Measurements from ENCODE around the gene PVRIG. TPM values are rescaled to one million over a fixed set of nuclear protein-coding genes. Genes with fewer than 3 reads are reported as not detected.
"Not testable (repeated sequence)": the region's sequence is repeated elsewhere in the genome, so short reads cannot be mapped to it uniquely, and the experiment has no call there.

Gene PVRIG
- total RNA-seq, 1 donor: not detected

DNA sequence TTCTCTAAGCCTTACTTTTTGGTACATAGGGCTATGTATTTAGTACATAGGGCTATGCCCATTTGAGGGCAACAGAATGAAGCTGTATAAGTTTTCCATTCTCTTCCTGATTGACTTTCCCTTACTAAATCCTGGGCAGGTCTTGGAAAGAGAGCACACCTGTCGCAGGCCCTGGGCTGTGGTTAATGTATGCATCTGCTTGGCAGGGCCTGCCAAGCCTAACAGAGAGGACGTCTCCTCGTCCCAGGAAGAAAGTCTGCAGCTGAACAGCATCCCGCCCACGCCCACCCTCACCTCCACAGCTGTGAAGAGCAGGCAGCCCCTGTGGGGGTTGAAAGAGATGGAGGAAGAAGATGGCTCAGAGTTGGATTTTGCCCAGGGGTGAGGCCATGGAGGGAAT, 8.9 kb upstream of the PVRIG start:
- H4K20me1 ChIP-seq (ENCODE audit: insufficient read depth, low read length): no peaks in the 10 kb centered on the region
- H3K4me2 ChIP-seq (ENCODE audit: insufficient read depth, low read length): no peak overlapping the region
- DNase-seq (ENCODE audit: insufficient read length, low spot score, missing footprints): no peak
- no peak overlapping the region for H3K27ac ChIP-seq (ENCODE audit: low read depth, low read length)
- H3K4me3 ChIP-seq (ENCODE audit: insufficient read depth, low read length): no peak overlapping the region
- H3K27me3 ChIP-seq (ENCODE audit: insufficient read depth, low read length): peaks cover 38% of the 10 kb centered on the region
- no peak overlapping the region for H2AFZ ChIP-seq (ENCODE audit: low read length)
- no peaks in the 10 kb centered on the region for H3K79me2 ChIP-seq (ENCODE audit: insufficient read depth, low read length)
- no peaks in the 10 kb centered on the region for H3K9me3 ChIP-seq (ENCODE audit: low read depth, low read length)
- no peaks in the 10 kb centered on the region for H3K36me3 ChIP-seq (ENCODE audit: insufficient read depth, low read length)
- TF ChIP-seq, protein P1, sequence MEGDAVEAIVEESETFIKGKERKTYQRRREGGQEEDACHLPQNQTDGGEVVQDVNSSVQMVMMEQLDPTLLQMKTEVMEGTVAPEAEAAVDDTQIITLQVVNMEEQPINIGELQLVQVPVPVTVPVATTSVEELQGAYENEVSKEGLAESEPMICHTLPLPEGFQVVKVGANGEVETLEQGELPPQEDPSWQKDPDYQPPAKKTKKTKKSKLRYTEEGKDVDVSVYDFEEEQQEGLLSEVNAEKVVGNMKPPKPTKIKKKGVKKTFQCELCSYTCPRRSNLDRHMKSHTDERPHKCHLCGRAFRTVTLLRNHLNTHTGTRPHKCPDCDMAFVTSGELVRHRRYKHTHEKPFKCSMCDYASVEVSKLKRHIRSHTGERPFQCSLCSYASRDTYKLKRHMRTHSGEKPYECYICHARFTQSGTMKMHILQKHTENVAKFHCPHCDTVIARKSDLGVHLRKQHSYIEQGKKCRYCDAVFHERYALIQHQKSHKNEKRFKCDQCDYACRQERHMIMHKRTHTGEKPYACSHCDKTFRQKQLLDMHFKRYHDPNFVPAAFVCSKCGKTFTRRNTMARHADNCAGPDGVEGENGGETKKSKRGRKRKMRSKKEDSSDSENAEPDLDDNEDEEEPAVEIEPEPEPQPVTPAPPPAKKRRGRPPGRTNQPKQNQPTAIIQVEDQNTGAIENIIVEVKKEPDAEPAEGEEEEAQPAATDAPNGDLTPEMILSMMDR (IDR thresholded peaks at IDR 0.05; ENCODE audit: extremely low read depth, low read depth, low read length): no peak
- no peaks in the 10 kb centered on the region for H3K4me1 ChIP-seq (ENCODE audit: insufficient read depth, low read length)

DNA sequence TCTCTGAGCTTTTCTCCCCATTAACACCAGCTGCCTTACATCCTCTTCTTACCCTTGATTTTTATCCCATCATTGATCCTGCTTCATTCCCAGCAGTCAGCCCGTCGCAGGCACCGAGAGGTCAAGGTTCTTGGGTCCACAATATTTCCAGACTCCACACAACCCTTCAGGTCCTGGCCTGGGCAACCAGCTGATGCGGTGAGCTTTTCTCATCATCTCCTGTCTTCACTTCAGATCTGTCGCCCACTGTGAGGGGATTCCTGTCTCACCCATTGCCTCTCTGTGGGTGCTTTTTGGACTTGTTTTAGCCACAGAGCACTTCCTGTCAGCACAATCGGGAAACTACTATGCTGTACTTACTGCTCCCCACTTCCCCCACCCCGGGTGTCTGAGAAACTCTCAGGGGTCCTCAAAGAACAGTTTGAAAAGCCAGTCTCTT, 8.4 kb upstream of the PVRIG start:
- Histone ChIP-seq H2AFZ (ENCODE audit: low read length) (no peak overlapping the region), H4K20me1 (ENCODE audit: insufficient read depth, low read length) (no peaks in the 10 kb centered on the region), H3K36me3 (ENCODE audit: insufficient read depth, low read length) (no peaks in the 10 kb centered on the region), H3K4me1 (ENCODE audit: insufficient read depth, low read length) (no peaks in the 10 kb centered on the region), H3K27me3 (ENCODE audit: insufficient read depth, low read length) (peaks cover 38% of the 10 kb centered on the region), H3K4me3 (ENCODE audit: insufficient read depth, low read length) (no peak overlapping the region), H3K9me3 (ENCODE audit: low read depth, low read length) (no peaks in the 10 kb centered on the region), H3K27ac (ENCODE audit: low read depth, low read length) (no peak overlapping the region), H3K4me2 (ENCODE audit: insufficient read depth, low read length) (no peak overlapping the region), H3K79me2 (ENCODE audit: insufficient read depth, low read length) (no peaks in the 10 kb centered on the region)
- TF ChIP-seq, protein P1 (IDR thresholded peaks at IDR 0.05; ENCODE audit: extremely low read depth, low read depth, low read length): no peak
- DNase-seq (ENCODE audit: insufficient read length, low spot score, missing footprints): no peak

DNA sequence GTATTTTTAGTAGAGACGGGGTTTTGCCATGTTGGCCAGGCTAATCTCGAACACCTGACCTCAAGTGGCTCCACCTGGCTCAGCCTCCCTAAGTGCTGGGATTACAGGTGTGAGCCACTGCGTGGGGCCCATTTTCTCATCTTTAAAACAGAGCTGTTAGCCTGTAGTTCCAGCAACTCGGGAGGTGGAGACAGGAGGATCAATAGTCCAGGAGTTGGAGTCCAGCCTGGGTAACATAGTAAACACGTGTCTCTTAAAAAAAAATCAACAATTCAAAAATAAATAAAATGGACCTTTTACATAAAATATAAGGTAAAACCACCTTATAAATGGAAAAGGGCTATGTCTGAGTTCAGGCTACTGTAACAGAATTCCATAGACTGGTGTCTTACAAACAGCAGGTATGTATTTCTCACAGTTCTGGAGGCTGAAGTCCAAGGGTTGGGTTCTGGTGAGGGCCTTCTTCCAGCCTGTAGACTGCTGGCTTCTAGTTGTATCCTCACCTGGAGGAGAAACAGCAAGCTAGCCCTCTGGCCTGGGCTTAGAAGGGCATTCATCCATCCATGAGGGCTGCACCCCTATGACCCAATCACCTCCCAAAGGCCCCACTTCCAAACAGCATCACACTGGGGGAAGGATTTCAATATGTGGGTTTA, 7.0 kb upstream of the PVRIG start:
- H3K4me1 ChIP-seq (ENCODE audit: insufficient read depth, low read length): no peaks in the 10 kb centered on the region
- H3K4me2 ChIP-seq (ENCODE audit: insufficient read depth, low read length): no peak overlapping the region
- no peak overlapping the region for H3K27ac ChIP-seq (ENCODE audit: low read depth, low read length)
- DNase-seq (ENCODE audit: insufficient read length, low spot score, missing footprints): no peak
- no peak overlapping the region for H3K4me3 ChIP-seq (ENCODE audit: insufficient read depth, low read length)
- H3K36me3 ChIP-seq (ENCODE audit: insufficient read depth, low read length): no peaks in the 10 kb centered on the region
- no peak overlapping the region for H2AFZ ChIP-seq (ENCODE audit: low read length)
- TF ChIP-seq, protein P1 (IDR thresholded peaks at IDR 0.05; ENCODE audit: extremely low read depth, low read depth, low read length): no peak
- no peaks in the 10 kb centered on the region for H3K9me3 ChIP-seq (ENCODE audit: low read depth, low read length)
- no peaks in the 10 kb centered on the region for H4K20me1 ChIP-seq (ENCODE audit: insufficient read depth, low read length)
- H3K79me2 ChIP-seq (ENCODE audit: insufficient read depth, low read length): no peaks in the 10 kb centered on the region
- peaks cover 38% of the 10 kb centered on the region for H3K27me3 ChIP-seq (ENCODE audit: insufficient read depth, low read length)

DNA sequence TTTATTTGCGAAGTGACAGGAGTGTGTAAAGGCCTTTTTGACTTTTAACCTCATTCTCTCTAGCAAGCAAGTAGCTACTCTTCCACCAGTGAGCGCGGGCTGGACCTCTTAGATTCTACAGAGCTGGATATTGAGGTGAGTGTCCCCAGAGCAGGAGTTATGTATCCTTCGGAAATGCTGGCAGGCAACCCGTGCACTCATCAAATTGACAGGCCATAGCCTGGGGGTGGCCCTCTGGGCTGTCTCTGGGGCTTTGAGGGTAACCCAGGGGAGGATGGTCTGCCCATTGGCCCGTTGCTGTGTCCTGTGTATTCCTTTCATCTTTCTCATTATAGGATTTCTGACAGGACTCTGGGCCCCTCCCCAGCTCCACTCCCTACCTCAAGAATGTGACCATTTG, 6.1 kb upstream of the PVRIG start:
- H3K4me1 ChIP-seq (ENCODE audit: insufficient read depth, low read length): no peaks in the 10 kb centered on the region
- TF ChIP-seq, protein P1 (IDR thresholded peaks at IDR 0.05; ENCODE audit: extremely low read depth, low read depth, low read length): no peak
- peaks cover 35% of the 10 kb centered on the region for H3K27me3 ChIP-seq (ENCODE audit: insufficient read depth, low read length)
- no peak overlapping the region for H3K4me3 ChIP-seq (ENCODE audit: insufficient read depth, low read length)
- H3K9me3 ChIP-seq (ENCODE audit: low read depth, low read length): no peaks in the 10 kb centered on the region
- no peaks in the 10 kb centered on the region for H3K79me2 ChIP-seq (ENCODE audit: insufficient read depth, low read length)
- H3K4me2 ChIP-seq (ENCODE audit: insufficient read depth, low read length): no peak overlapping the region
- H2AFZ ChIP-seq (ENCODE audit: low read length): no peak overlapping the region
- no peak for DNase-seq (ENCODE audit: insufficient read length, low spot score, missing footprints)
- H3K36me3 ChIP-seq (ENCODE audit: insufficient read depth, low read length): no peaks in the 10 kb centered on the region
- no peaks in the 10 kb centered on the region for H4K20me1 ChIP-seq (ENCODE audit: insufficient read depth, low read length)
- no peak overlapping the region for H3K27ac ChIP-seq (ENCODE audit: low read depth, low read length)

DNA sequence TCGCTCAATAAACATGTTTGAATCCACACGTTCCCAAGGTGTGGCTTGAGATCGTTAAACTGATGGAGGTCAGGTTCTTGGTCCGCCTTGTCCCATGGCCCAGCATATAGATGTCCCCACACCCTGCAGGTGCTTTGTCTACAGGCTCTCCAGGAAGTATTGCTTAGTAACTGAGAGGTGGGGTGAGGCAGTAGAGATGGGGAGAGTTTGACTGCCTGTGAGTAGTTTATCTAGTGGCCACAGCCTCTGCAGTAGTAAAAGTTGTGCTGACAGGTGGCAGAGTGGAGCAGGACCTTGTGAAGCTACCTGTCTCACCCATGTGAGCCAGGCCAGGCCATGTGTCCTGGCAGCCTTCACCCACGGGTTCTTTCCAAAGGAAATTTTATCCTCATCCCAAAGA, 5.4 kb upstream of the PVRIG start:
- not testable (repeated sequence) for H3K79me2 ChIP-seq (ENCODE audit: insufficient read depth, low read length); H3K4me1 ChIP-seq (ENCODE audit: insufficient read depth, low read length); H3K9me3 ChIP-seq (ENCODE audit: low read depth, low read length); H3K4me2 ChIP-seq (ENCODE audit: insufficient read depth, low read length); H3K4me3 ChIP-seq (ENCODE audit: insufficient read depth, low read length); H2AFZ ChIP-seq (ENCODE audit: low read length); DNase-seq (ENCODE audit: insufficient read length, low spot score, missing footprints); H3K27ac ChIP-seq (ENCODE audit: low read depth, low read length); H3K36me3 ChIP-seq (ENCODE audit: insufficient read depth, low read length); H4K20me1 ChIP-seq (ENCODE audit: insufficient read depth, low read length)
- H3K27me3 ChIP-seq (ENCODE audit: insufficient read depth, low read length): peaks cover 29% of the 10 kb centered on the region

All from osteoblast (primary cell).